HG02973 (cell line): ENCODE data around the gene NR4A1.
"Not testable (repeated sequence)": the region's sequence is repeated elsewhere in the genome, so short reads cannot be mapped to it uniquely, and the experiment has no call there.

Source experiments
- ATAC-seq: cut with Tn5 transposase; IDR thresholded peaks from one replicate; pipeline ENCODE4 v1.9.1; 2021; ENCODE audit warnings: moderate library complexity; ENCODE audit not compliant: unreplicated experiment

Gene NR4A1

DNA sequence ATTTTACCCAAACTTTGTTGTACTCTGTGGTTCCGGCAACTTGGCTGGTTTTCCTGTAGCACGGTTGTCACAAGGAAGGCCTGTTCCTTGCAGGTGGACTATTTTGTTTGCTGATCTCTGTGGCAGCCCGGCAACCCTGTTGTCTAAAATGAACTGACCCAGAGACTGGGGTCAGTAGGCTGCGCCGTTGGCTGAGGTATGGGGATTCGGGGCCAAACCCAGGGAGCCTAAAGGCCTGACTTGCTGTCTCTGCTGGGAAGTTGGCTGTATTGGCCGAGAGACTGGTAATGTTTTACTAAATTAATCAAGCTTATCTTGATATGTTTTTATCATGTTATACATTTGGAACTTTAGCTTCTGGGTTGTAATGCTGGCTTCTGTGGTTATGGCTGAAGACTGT lies 42.1 kb downstream of the NR4A1 start:
- no peak for ATAC-seq

DNA sequence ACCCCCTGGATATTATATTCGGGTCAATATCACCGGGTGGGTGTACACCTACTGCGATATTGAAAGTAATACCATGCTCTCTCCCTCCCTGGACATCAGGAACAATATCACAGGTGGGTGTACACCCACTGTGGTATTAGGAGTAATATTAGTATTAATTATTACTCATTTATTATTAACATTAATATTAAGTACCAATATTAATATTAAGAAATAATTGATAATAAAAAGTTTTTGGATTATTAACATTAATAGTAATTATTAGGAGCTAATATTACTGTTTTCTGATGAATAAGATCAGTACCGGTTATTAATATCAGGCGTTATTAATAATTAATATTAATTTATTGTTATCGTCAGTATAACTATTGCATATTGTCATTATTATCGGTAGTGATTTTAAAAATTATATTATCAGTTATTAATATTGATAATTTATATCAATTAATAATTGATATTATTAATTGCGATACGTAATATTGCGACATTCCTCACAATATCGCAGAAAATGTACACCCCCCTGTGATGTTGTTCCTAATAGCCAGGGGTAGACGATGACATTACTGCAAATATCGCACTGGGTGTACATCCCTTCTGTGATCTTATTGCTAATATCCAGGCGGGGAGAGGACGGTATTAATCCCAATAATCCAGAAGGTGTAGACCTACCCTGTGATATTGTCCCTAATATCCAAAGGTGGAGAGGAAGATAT lies 45.2 kb downstream of the NR4A1 start:
- ATAC-seq: no peak

DNA sequence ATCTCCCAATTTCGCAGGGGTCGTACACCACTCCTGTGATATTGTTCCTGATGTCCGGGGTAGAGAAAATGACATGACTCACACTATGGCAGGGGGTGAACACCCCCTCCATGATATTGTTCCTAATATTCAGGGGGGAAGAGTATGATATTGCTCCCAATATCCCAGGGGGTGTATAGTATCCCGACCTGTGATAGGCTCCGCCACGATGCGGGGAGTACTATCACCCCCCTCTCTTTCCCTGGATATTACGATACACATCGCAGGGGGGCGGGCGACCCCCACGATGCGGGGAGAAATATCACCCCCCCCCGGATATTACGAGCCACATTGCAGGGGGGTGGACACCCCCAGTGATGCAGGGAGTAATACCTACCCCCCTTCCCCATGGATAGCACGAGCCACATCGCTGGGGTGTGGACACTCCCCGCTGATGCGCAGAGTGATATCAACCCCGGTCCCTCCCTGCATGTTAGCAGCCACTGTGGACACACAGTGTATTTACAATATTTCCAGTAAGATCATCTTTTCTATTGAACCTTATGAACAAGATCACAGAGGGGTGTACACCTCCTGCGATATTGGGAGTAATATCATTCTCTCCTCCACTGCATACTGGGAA lies 45.9 kb downstream of the NR4A1 start:
- no peak for ATAC-seq

DNA sequence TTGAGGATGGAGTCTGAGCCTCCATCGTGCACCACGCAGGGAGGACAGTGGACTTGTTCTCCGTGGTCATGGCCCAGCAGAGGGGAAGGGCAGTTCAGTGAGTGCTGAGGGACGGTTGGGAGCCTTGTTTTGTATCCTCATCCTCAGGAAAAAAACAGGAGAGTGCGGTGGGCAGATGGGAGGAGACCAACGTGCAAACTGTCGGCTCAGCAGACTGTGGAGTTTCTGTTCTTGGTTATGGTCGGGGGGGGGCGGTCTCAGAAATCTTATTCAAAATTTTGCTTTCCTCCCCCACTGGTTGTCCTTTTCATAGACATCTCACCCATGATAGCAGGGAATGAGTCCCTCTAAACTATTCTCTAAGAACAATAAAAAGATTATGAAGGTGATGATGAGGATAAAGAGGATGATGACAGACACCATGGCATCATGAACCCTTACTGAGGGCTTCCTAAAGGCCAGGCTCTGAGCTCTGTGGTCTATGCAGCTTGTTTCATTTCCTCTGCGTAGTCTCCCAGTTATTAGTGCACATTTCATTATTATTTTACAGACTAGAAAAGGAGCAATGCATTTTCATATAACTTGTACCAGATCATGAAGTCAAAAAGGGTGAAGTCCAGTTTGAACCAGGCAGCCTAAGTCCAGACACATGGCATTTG lies 53.3 kb downstream of the NR4A1 start:
- ATAC-seq: not testable (repeated sequence)
